Measurements from ENCODE around the gene MCAM.

The MCAM gene

GRCh38 chr11:119305556-119306372, 11.2 kb downstream of the MCAM start:
- no peak for DNase-seq

GRCh38 chr11:119303227-119303718, 13.7 kb downstream of the MCAM start:
- no peak for DNase-seq

GRCh38 chr11:119300198-119300964, 16.5 kb downstream of the MCAM start:
- DNase-seq: no peak

- DNase-seq: no peak
Observed at GRCh38 chr11:119299416-119299815, 17.5 kb downstream of the MCAM start.

GRCh38 chr11:119298726-119299125, 18.2 kb downstream of the MCAM start:
- peak; percentile 82 for DNase-seq

GRCh38 chr11:119297938-119298337, 19.0 kb downstream of the MCAM start:
- no peak for DNase-seq

GRCh38 chr11:119295178-119295577, 21.8 kb downstream of the MCAM start:
- no peak for DNase-seq

- DNase-seq: no peak
Observed at GRCh38 chr11:119293461-119293860, 23.5 kb downstream of the MCAM start.

GRCh38 chr11:119290894-119291497, 25.9 kb downstream of the MCAM start:
- DNase-seq: no peak

GRCh38 chr11:119288219-119288618, 28.7 kb downstream of the MCAM start:
- DNase-seq: no peak

- DNase-seq: no peak
Observed at GRCh38 chr11:119285431-119285830, 31.5 kb downstream of the MCAM start.

GRCh38 chr11:119284344-119285157, 32.4 kb downstream of the MCAM start:
- DNase-seq: no peak

GRCh38 chr11:119282495-119282894, 34.4 kb downstream of the MCAM start:
- DNase-seq: no peak

GRCh38 chr11:119277660-119278059, 39.3 kb downstream of the MCAM start:
- no peak for DNase-seq

- no peak for DNase-seq
Observed at GRCh38 chr11:119273721-119274120, 43.2 kb downstream of the MCAM start.

- DNase-seq: no peak
Observed at GRCh38 chr11:119267645-119268044, 49.3 kb downstream of the MCAM start.

GRCh38 chr11:119266517-119267255, 50.2 kb downstream of the MCAM start:
- no peak for DNase-seq

GRCh38 chr11:119266063-119266462, 50.9 kb downstream of the MCAM start:
- no peak for DNase-seq

- DNase-seq: no peak
Observed at GRCh38 chr11:119263352-119263940, 53.5 kb downstream of the MCAM start.

GRCh38 chr11:119262668-119263351, 54.1 kb downstream of the MCAM start:
- no peak for DNase-seq

GRCh38 chr11:119258983-119259382, 57.9 kb downstream of the MCAM start:
- no peak for DNase-seq

All from right hindlimb (tissue), 1 donor.